ENCODE results near the gene PFDN6.

The PFDN6 gene

GRCh38 chr6:33317419-33317668, 27.9 kb downstream of the PFDN6 start:
- DNase-seq (ENCODE audit: low read depth): no peak

DNA sequence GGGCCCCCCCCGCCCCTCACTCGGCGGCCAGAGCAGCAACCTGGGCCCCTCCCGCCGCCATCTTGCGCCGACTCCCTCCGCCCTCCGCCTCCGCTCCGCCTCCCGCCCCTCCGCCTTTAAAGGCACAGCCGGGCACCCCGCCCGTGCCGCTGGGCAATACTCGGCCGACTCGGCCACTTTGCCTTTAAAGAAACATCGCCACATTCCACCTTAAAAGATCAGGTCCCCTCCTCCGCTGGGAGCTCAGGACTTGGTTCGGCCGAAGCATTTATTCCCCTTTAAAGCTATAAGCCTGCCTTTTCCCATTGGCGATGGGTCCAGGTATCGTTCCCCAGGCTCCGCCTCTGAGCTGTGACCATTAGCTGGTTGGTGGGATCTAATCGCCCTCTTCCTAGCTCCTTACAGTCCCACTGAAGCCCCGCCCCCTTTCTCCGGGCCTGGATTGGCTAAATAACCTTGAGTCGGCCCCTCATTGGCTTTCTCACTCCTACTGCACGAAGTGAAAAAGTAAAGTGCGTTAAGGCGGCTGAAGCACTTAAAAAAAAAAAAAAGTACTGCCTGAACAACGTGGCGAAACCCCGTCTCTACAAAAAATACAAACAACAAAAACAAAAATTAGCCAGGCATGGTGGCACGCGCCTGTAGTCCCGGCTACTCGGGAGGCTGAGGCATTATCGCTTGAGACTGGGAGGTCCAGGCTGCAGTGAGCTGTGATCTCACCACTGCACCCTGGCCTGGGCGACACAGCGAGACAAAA, 28.4 kb downstream of the PFDN6 start, which contains the start of gene ZBTB22:
ZBTB22 (minus strand) TSS at position 76 of the 757 bp plus-strand sequence. CDS start 828 bp downstream, outside the sequence.
- DNase-seq (ENCODE audit: low read depth): peak; percentile 100

DNA sequence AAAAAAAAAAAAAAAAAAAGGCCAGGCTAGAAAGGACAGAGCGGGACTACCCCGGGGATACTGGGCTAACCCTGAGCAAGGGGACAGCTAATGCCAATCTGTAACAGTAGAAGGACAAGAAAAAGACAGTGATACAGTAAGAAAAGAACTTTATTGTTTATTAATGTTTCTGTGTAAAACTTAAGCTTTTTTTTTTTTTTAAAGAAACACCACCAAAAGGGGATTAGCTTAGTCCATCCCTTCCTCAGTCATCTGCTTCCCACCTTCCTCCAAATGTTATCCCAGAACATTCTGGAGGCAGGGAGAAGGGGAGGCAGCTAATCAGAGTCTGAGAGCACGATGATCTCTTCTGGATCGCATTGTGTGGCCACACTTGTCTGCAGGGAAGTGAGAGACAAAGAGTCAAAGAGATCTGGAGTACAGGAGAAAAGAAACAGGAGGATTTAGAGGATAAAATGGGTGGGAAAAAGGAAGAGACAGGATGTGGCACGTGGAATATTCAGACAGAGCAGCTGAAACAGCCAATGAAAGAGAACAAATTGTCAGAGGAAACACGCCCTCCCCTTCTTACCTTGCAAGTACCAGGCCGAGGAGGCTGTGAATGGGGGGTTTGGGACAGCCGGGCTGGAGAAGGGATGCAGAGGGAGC, 29.1 kb downstream of the PFDN6 start:
- no peak for DNase-seq (ENCODE audit: low read depth)

- no peak for DNase-seq (ENCODE audit: low read depth)
Observed at GRCh38 chr6:33319939-33320314, 30.5 kb downstream of the PFDN6 start.

- peak; percentile 97 for DNase-seq (ENCODE audit: low read depth)
Observed at GRCh38 chr6:33320315-33321181, 31.1 kb downstream of the PFDN6 start.

GRCh38 chr6:33321227-33321626, 31.8 kb downstream of the PFDN6 start:
- DNase-seq (ENCODE audit: low read depth): no peak

DNA sequence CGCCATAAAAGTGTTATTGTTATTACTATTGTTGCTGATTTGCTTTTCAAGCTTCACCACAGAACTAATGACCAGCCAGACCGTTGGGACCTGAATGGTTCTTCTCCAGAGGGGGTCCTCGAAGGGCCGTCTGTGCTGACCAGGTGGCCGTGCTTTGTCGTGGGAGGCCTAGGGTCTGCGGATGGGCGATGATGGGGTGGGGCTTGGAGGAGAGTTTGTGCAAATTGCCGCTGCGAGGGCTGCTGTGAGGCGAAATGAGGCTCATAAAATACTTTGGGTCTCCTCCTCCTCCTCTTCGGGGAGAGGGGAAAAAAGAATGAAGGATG, 34.2 kb downstream of the PFDN6 start:
- DNase-seq (ENCODE audit: low read depth): no peak

DNA sequence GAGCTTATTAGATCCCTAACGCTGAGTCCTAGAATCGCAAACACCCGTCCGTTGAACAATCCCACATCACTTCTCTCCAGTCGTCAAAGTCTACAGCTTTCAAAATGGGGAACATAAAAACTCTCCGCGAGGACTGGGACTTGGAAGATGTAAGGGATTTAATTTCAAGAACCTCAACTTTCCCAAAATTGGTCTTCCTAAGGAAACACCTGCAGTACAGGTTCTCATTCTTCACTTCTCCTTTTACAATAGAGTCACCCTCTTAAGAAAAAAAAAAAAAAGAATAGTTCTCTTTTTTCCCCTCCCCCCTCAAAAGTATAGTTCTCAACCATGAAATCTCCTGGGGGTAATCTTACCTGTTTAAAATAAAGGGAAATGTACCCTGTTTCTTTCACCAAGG, 34.7 kb downstream of the PFDN6 start:
- DNase-seq (ENCODE audit: low read depth): no peak

DNA sequence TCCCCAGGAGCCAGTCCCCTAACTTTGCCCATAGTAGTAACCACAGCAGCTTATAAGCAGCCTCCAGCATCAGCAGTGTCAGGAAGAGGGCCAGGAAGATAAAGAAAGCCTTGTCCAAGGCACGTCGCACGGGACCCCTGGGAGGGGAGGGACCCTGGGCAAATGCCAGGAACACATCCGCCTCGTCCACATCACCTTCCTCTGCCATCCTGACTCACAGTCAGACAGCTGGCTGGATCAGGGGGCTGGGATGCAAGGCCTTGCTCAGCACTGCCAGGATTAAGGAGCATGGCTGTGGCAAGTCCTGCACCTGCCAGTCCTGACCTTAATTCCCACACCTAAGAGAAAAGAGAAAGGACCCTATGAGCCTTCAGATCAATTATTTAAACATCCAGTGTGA, 39.7 kb downstream of the PFDN6 start:
- DNase-seq (ENCODE audit: low read depth): peak; percentile 27

- no peak for DNase-seq (ENCODE audit: low read depth)
Observed at GRCh38 chr6:33330736-33331135, 41.3 kb downstream of the PFDN6 start.

DNA sequence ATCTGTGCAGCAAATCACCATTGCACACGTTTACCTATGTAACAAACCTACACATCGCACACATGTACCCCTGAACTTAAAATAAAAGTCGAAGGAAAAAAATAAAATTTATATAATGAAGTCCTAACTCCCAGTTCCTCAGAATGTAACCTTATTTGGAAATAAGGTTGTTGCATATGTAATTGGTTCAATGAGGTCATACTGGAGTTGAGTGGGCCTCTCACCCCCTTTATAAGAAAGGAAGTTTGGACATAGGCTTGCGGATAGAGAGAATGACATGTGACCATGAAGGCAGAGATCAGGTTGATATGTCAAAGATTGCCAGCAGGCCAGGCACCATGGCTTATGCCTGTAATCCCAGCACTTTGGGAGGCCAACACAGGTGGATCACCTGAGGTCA, 44.3 kb downstream of the PFDN6 start:
- DNase-seq (ENCODE audit: low read depth): no peak

GRCh38 chr6:33335916-33336315, 46.5 kb downstream of the PFDN6 start:
- no peak for DNase-seq (ENCODE audit: low read depth)

- DNase-seq (ENCODE audit: low read depth): no peak
Observed at GRCh38 chr6:33336495-33336894, 47.1 kb downstream of the PFDN6 start.

GRCh38 chr6:33339193-33339592, 49.8 kb downstream of the PFDN6 start:
- no peak for DNase-seq (ENCODE audit: low read depth)
